A549 (cell line): ENCODE measurements around the gene LDAF1. TPM values are rescaled to one million over a fixed set of nuclear protein-coding genes. Genes with fewer than 3 reads are reported as not detected.
A peak's percentile ranks its signal among the peaks of the same experiment; 100 is the strongest.

Experiments
- ATAC-seq, 2 experiments: fragments of 200-7000 bp in 1 of 2; fragments of >200 bp in 1 of 2; cut with Nextera tagmentation in 1 of 2; cut with Tn5 transposase in 1 of 2; 3 replicates each; pipeline versions ENCODE4 v1.8.0 to v1.9.1; 2018 to 2020; ENCODE audit warnings: mild to moderate bottlenecking in 1 of 2, moderate library complexity in 1 of 2
- CTCF ChIA-PET: fragments of 300-600 bp; sonication (Branson Sonifier 250); formaldehyde crosslinking; extraction: SDS; loops from one replicate; lab custom pipeline; 2021; ENCODE audit warnings: antibody characterized with exemption, inconsistent platforms; lab: Yijun Ruan, JAX
- POLR2A ChIA-PET: fragments of 350-600 bp; formaldehyde crosslinking; extraction: SDS; loops from one replicate; lab custom pipeline; 2021; ENCODE audit warnings: antibody characterized with exemption, inconsistent platforms; lab: Yijun Ruan, JAX
- DNase-seq, 2 experiments: peaks; one replicate each; pipeline versions ENCODE4 v3.0.0 to v3.0.0-alpha.2; 2011 to 2016; ENCODE audit warnings: low read depth in 1 of 2, low spot score in 1 of 2
- FAIRE-seq: peaks from 2 replicates; lab custom pipeline; 2011; peaks lifted over from hg19 to GRCh38; lab: Jason Lieb, UNC
- H3K27ac ChIP-seq, 2 experiments: fragments of >200 bp; sonication (Bioruptor Twin); formaldehyde crosslinking; 3 replicates each; pipeline ENCODE4 v1.5.1; 2016 to 2017
- H3K4me1 ChIP-seq: fragments of >200 bp; sonication (Bioruptor Twin); formaldehyde crosslinking; 3 replicates; pipeline ENCODE4 v1.6.1; 2016
- H3K4me2 ChIP-seq: fragments of >200 bp; sonication (Bioruptor Twin); formaldehyde crosslinking; 3 replicates; pipeline ENCODE4 v1.6.1; 2016
- H3K4me3 ChIP-seq: fragments of >200 bp; sonication (Bioruptor Twin); formaldehyde crosslinking; 3 replicates; pipeline ENCODE4 v1.5.1; 2016
- H3K9me3 ChIP-seq: fragments of >200 bp; sonication (Bioruptor Twin); formaldehyde crosslinking; 3 replicates; pipeline ENCODE4 v1.6.1; 2016
- ATOH8 ChIP-seq: fragments of 250-450 bp; sonication (Bioruptor Pico); IDR thresholded peaks from 2 replicates; pipeline ENCODE4 v1.5.0; 2020; ENCODE audit warnings: low read depth, mild to moderate bottlenecking, moderate library complexity
- CBX8 ChIP-seq: fragments of 200-600 bp; sonication (generic); IDR thresholded peaks from 2 replicates; pipeline ENCODE4 v1.6.1; 2016
- CEBPB ChIP-seq, 2 experiments: fragments of >200 bp in 1 of 2; sonication (Bioruptor Twin) in 1 of 2; formaldehyde crosslinking in 1 of 2; IDR thresholded peaks; 2 replicates each; pipeline ENCODE4 v1.6.1; 2012 to 2016
- CHD2 ChIP-seq: fragments of 150-350 bp; IDR thresholded peaks from 2 replicates; pipeline ENCODE4 v1.6.1; 2014; ENCODE audit warnings: low read length; ENCODE audit not compliant: partially characterized antibody
- EHF ChIP-seq: fragments of 250-450 bp; sonication (Bioruptor Pico); IDR thresholded peaks from 2 replicates; pipeline ENCODE4 v1.5.0; 2020; ENCODE audit warnings: mild to moderate bottlenecking
- ESRRA ChIP-seq: fragments of 150-350 bp; IDR thresholded peaks from 2 replicates; pipeline ENCODE4 v1.6.1; 2014; ENCODE audit warnings: mild to moderate bottlenecking, low read length, borderline replicate concordance
- FOSB ChIP-seq: fragments of 250-450 bp; sonication (Bioruptor Pico); IDR thresholded peaks from 2 replicates; pipeline ENCODE4 v1.5.0; 2020; ENCODE audit warnings: mild to moderate bottlenecking, moderate library complexity
- FOSL2 ChIP-seq, 2 experiments: fragments of 450-650 bp in 1 of 2; fragments of >200 bp in 1 of 2; sonication (Bioruptor Twin) in 1 of 2; formaldehyde crosslinking; IDR thresholded peaks; 2 replicates each; pipeline versions ENCODE4 v1.5.0 to v1.6.1; 2016 to 2020; ENCODE audit warnings: mild to moderate bottlenecking in 1 of 2, moderate library complexity in 1 of 2
- FOXS1 ChIP-seq: fragments of 250-450 bp; sonication (Bioruptor Pico); IDR thresholded peaks from 2 replicates; pipeline ENCODE4 v1.5.0; 2020; ENCODE audit warnings: mild to moderate bottlenecking, moderate library complexity
- GATA3 ChIP-seq: IDR thresholded peaks from 2 replicates; pipeline ENCODE4 v1.6.1; 2012; ENCODE audit warnings: borderline replicate concordance
- HDAC2 ChIP-seq: fragments of 200-600 bp; sonication (generic); IDR thresholded peaks from 2 replicates; pipeline ENCODE4 v1.6.1; 2016
- HEYL ChIP-seq: fragments of 250-450 bp; sonication (Bioruptor Pico); IDR thresholded peaks from 2 replicates; pipeline ENCODE4 v1.8.0; 2021; ENCODE audit warnings: mild to moderate bottlenecking, moderate library complexity
- HOXB5 ChIP-seq: fragments of 250-450 bp; sonication (Bioruptor Pico); IDR thresholded peaks from 2 replicates; pipeline ENCODE4 v1.5.0; 2020; ENCODE audit warnings: mild to moderate bottlenecking, moderate library complexity
- MAZ ChIP-seq: fragments of 150-350 bp; IDR thresholded peaks from 2 replicates; pipeline ENCODE4 v1.6.1; 2014; ENCODE audit warnings: antibody characterized with exemption, low read depth, low read length, borderline replicate concordance
- NFE2L2 ChIP-seq: fragments of 150-350 bp; conservative IDR thresholded peaks from 2 replicates; pipeline ENCODE4 v1.6.1; 2014; ENCODE audit warnings: low read length
- PHF8 ChIP-seq: fragments of 200-600 bp; sonication (generic); IDR thresholded peaks from 2 replicates; pipeline ENCODE4 v1.6.1; 2016; ENCODE audit warnings: low read depth, mild to moderate bottlenecking, antibody characterized with exemption, moderate library complexity, borderline replicate concordance
- POLR2A ChIP-seq: IDR thresholded peaks from 2 replicates; pipeline ENCODE4 v1.6.1; 2012; ENCODE audit warnings: mild to moderate bottlenecking, low read length
- POLR2AphosphoS2 ChIP-seq: conservative IDR thresholded peaks from 2 replicates; pipeline ENCODE4 v1.6.1; 2012; ENCODE audit warnings: low read length, improper control_type of control experiment, inconsistent platforms
- RCOR1 ChIP-seq: fragments of 150-350 bp; IDR thresholded peaks from 2 replicates; pipeline ENCODE4 v1.6.1; 2014; ENCODE audit warnings: antibody characterized with exemption, low read length, low read depth
- SMC3 ChIP-seq: fragments of >200 bp; sonication (Bioruptor Twin); formaldehyde crosslinking; IDR thresholded peaks from 3 replicates; pipeline ENCODE4 v1.6.1; 2018; ENCODE audit warnings: inconsistent platforms
- TFCP2L1 ChIP-seq: fragments of 250-450 bp; sonication (Bioruptor Pico); IDR thresholded peaks from 2 replicates; pipeline ENCODE4 v1.5.0; 2021; ENCODE audit warnings: mild to moderate bottlenecking
- TP53 ChIP-seq: fragments of 250-450 bp; sonication (Bioruptor Pico); IDR thresholded peaks from 2 replicates; pipeline ENCODE4 v1.5.0; 2021; ENCODE audit warnings: mild to moderate bottlenecking, moderate library complexity
- ZFP36 ChIP-seq: fragments of 450-650 bp; IDR thresholded peaks from 2 replicates; pipeline ENCODE4 v1.6.1; 2014; ENCODE audit warnings: borderline replicate concordance; ENCODE audit not compliant: partially characterized antibody
- ZNF302 ChIP-seq: fragments of 250-450 bp; sonication (Bioruptor Pico); IDR thresholded peaks from 2 replicates; pipeline ENCODE4 v1.9.0; 2021; ENCODE audit warnings: inconsistent platforms, mild to moderate bottlenecking, moderate library complexity
- WGBS: methylation state at CpG from one replicate; pipeline ENCODE4 v1.1.6; 2017; ENCODE audit errors: missing lambda C conversion rate; 5-methylcytosine and 5-hydroxymethylcytosine counted together
- polyA plus RNA-seq, 4 experiments: library from polyadenylated mRNA; depleted of rRNA in 3 of 4; stranded (reverse); fragments of >200 nt; fragmentation: RNase III in 1 of 4; extraction: RNeasy Plus Mini Kit Qiagen cat#74134 plus additional on column Dnase treatment in 1 of 4; gene quantifications; 2 replicates in 3 of 4; 3 replicates in 1 of 4; pipeline ENCODE4 v1.2.3, GENCODE V29; 2011 to 2017
- TF ChIP-seq, protein P1 (sequence below): fragments of 450-650 bp; IDR thresholded peaks from 2 replicates; pipeline ENCODE4 v1.6.1; 2014; ENCODE audit warnings: antibody characterized with exemption
- TF ChIP-seq, protein P2 (sequence below): fragments of 250-450 bp; sonication (Bioruptor Pico); IDR thresholded peaks from 2 replicates; pipeline ENCODE4 v1.5.0; 2021; ENCODE audit warnings: mild to moderate bottlenecking, moderate library complexity, borderline replicate concordance
- TF ChIP-seq, protein P3 (sequence below): IDR thresholded peaks from 2 replicates; pipeline ENCODE4 v1.6.1; 2012

The LDAF1 gene
- polyA plus RNA-seq, 2 of the 4 experiments (the other 2 are of a cell fraction) = 13.8 to 14.4 TPM

DNA sequence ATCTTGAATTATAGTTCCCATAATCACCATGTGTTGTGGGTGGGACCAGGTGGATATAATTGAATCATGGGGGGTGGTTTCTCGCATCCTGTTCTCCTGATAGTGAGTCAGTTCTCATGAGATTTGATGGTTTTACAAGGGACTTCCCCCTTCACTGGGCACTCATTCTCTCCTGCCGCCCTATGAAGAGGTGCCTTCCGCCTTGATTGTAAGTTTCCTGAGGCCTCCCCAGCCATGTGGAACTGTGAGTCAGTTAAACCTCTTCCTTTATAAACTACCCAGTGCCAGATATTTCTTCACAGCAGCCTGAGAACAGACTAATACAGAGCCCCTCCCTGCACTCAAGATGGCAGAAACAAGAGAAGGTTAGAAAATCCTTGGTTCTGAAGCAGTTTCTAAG lies 26.4 kb downstream of the LDAF1 start:
- ChIA-PET CTCF (interaction anchor here (0.6 to 11.5 kb wide), 5 partner anchors 9 to 1126 kb away, joined by 3 to 160 read pairs (median 5); partner anchors contain the start of gene CRYM), POLR2A (interaction anchor here (1.6 kb wide), 1 partner anchor 116 kb away, joined by 4 read pairs; no protein-coding TSS in a partner anchor)
- peaks cover 3% of the 10 kb centered on the region; the same call in 2 of the 3 replicates for H3K9me3 ChIP-seq
- FAIRE-seq (no peak), ATAC-seq (no peak), DNase-seq (no peak)
- no peak overlapping the region for H3K4me3 ChIP-seq
- no peak overlapping the region for H3K4me2 ChIP-seq
- no peak overlapping the region for H3K27ac ChIP-seq
- TF ChIP-seq TP53 (CRISPR knock-in tag) (no peak), ESRRA (no peak), ZNF302 (CRISPR knock-in tag) (no peak), HEYL (no peak), SMC3 (no peak), GATA3 (no peak), HOXB5 (no peak), POLR2AphosphoS2 (no peak), HDAC2 (no peak), NFE2L2 (no peak)
- TF ChIP-seq, protein P1, sequence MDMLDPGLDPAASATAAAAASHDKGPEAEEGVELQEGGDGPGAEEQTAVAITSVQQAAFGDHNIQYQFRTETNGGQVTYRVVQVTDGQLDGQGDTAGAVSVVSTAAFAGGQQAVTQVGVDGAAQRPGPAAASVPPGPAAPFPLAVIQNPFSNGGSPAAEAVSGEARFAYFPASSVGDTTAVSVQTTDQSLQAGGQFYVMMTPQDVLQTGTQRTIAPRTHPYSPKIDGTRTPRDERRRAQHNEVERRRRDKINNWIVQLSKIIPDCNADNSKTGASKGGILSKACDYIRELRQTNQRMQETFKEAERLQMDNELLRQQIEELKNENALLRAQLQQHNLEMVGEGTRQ = no peak
- WGBS = 73% methylated on average over 3 of the region's 3 CpGs
- H3K4me1 ChIP-seq = peaks cover 10% of the 10 kb centered on the region; the same call in 2 of the 3 replicates

DNA sequence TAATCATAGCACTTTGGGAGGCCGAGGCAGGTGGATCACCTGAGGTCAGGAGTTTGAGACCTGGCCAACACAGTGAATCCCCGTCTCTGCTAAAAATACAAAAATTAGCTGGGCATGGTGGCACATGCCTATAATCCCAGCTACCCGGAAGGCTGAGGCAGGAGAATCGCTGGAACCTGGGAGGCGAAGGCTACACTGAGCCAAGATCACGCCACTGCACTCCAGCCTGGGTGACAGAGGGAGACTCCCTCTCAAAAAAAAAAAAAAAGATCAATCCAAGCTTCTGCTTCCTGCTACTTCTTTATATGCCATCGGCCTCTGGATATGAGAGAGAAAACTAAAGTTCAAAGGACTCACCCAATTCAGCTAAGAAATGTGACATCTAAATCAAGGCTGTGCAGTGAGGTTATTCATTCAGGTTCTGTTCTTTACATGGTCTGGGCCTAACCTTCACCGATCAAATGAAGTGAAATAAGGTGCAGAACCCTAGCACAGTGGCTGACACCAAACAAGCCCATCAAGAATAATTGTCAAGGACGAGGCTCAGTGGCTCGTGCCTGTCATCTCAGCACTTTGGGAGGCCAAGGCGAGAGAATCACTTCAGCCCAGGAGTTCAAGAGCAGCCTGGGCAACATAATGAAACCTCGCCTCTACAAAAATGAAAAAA lies 27.3 kb downstream of the LDAF1 start:
- peaks cover 3% of the 10 kb centered on the region; the same call in 2 of the 3 replicates for H3K9me3 ChIP-seq
- ATAC-seq (no peak), FAIRE-seq (no peak), DNase-seq (no peak)
- H3K4me2 ChIP-seq = no peak overlapping the region
- no peak for TF ChIP-seq FOSB (CRISPR knock-in tag)
- TF ChIP-seq POLR2A = no peak
- TF ChIP-seq MAZ = no peak
- TF ChIP-seq EHF (CRISPR knock-in tag) = no peak
- no peak for TF ChIP-seq PHF8
- TF ChIP-seq ATOH8 (CRISPR knock-in tag) = no peak
- H3K27ac ChIP-seq = no peak overlapping the region
- H3K4me3 ChIP-seq = no peak overlapping the region
- peaks cover 10% of the 10 kb centered on the region; the same call in 2 of the 3 replicates for H3K4me1 ChIP-seq
- POLR2A ChIA-PET = interaction anchor here (1.6 kb wide), 1 partner anchor 115 kb away, joined by 4 read pairs; no protein-coding TSS in a partner anchor
- WGBS = 93% methylated on average over 11 of the region's 12 CpGs
- CTCF ChIA-PET = interaction anchor here (0.6 to 11.5 kb wide), 8 partner anchors 8 to 335 kb away, joined by 3 to 160 read pairs (median 4); partner anchors contain the start of gene CRYM

- POLR2A ChIA-PET = interaction anchor here (1.6 kb wide), 1 partner anchor 114 kb away, joined by 4 read pairs; no protein-coding TSS in a partner anchor
- WGBS = 86% methylated on average over 4 of the region's 4 CpGs
- FAIRE-seq = no peak
Measured at GRCh38 chr16:21186326-21186691, 27.8 kb downstream of the LDAF1 start.

GRCh38 chr16:21189311-21189710 lies 30.8 kb downstream of the LDAF1 start:
- peak overlapping the region; percentile 70; the same call in 2 of the 3 replicates for H3K4me2 ChIP-seq
- no peak overlapping the region for H3K27ac ChIP-seq
- TF ChIP-seq FOXS1 (CRISPR knock-in tag) (no peak), GATA3 (no peak), FOSL2 (IDR thresholded peaks at IDR 0.05) (no peak), FOSL2 (CRISPR knock-in tag; IDR thresholded peaks at IDR 0.05) (no peak), CEBPB (IDR thresholded peaks at IDR 0.05) (no peak), CBX8 (no peak), RCOR1 (no peak), ESRRA (no peak), CHD2 (no peak), ZFP36 (no peak), EHF (CRISPR knock-in tag) (no peak)
- TF ChIP-seq, protein P2, sequence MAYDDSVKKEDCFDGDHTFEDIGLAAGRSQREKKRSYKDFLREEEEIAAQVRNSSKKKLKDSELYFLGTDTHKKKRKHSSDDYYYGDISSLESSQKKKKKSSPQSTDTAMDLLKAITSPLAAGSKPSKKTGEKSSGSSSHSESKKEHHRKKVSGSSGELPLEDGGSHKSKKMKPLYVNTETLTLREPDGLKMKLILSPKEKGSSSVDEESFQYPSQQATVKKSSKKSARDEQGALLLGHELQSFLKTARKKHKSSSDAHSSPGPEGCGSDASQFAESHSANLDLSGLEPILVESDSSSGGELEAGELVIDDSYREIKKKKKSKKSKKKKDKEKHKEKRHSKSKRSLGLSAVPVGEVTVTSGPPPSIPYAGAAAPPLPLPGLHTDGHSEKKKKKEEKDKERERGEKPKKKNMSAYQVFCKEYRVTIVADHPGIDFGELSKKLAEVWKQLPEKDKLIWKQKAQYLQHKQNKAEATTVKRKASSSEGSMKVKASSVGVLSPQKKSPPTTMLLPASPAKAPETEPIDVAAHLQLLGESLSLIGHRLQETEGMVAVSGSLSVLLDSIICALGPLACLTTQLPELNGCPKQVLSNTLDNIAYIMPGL = no peak
- TF ChIP-seq, protein P3, sequence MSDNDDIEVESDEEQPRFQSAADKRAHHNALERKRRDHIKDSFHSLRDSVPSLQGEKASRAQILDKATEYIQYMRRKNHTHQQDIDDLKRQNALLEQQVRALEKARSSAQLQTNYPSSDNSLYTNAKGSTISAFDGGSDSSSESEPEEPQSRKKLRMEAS = no peak
- TF ChIP-seq, all 56 proteins: peak for 0
- no peak for FAIRE-seq
- Histone ChIP-seq H3K4me1 (peaks cover 10% of the 10 kb centered on the region; the same call in 2 of the 3 replicates), H3K9me3 (peaks cover 3% of the 10 kb centered on the region; the same call in 1 of the 3 replicates), H3K4me3 (no peak overlapping the region)
- ATAC-seq = no peak
- 53% methylated on average over 5 of the region's 5 CpGs for WGBS
- ChIA-PET POLR2A (interaction anchor here (1.1 to 2.2 kb wide), 4 partner anchors 86 to 383 kb away, joined by 3 to 32 read pairs (median 4); partner anchors contain the start of genes ERI2 and REXO5), CTCF (interaction anchor here (0.6 to 11.5 kb wide), 40 partner anchors 12 to 1168 kb away, joined by 3 to 160 read pairs (median 6); partner anchors contain the start of genes CRYM, LDAF1 and ZP2)
- DNase-seq = no peak

More at GRCh38 chr16:21186326-21186691, 27.8 kb downstream of the LDAF1 start:
- Histone ChIP-seq H3K4me2 (no peak overlapping the region), H3K27ac (no peak overlapping the region), H3K4me1 (peaks cover 10% of the 10 kb centered on the region; the same call in 2 of the 3 replicates), H3K4me3 (no peak overlapping the region), H3K9me3 (peaks cover 3% of the 10 kb centered on the region; the same call in 2 of the 3 replicates)
- CTCF ChIA-PET = interaction anchor here (0.6 to 11.5 kb wide), 10 partner anchors 9 to 336 kb away, joined by 3 to 160 read pairs (median 6); partner anchors contain the start of gene CRYM
- no peak for TF ChIP-seq TFCP2L1 (CRISPR knock-in tag)
- ATAC-seq (no peak), DNase-seq (no peak)
